H1 (cell line): Measurements from ENCODE around the gene ADRA2C. TPM values are rescaled to one million over a fixed set of nuclear protein-coding genes. Genes with fewer than 3 reads are reported as not detected.

Source experiments
- ATF3 ChIP-seq: IDR thresholded peaks from 2 replicates; pipeline ENCODE4 v1.6.1; 2011; ENCODE audit warnings: low read depth, mild to moderate bottlenecking, low read length; ENCODE audit not compliant: insufficient read depth
- CBX5 ChIP-seq: fragments of 300-800, 300-1000 bp; sonication (generic); IDR thresholded peaks from 2 replicates; pipeline ENCODE4 v1.7.1; 2016; ENCODE audit warnings: antibody characterized with exemption, low read length, low read depth
- CBX8 ChIP-seq: fragments of 300-800, 300-1000 bp; sonication (generic); IDR thresholded peaks from 2 replicates; pipeline ENCODE4 v1.7.1; 2016; ENCODE audit warnings: low read depth, low read length, borderline replicate concordance
- CTCF ChIP-seq, 3 experiments: IDR thresholded peaks; 1 replicate in 2 of 3; 2 replicates in 1 of 3; pipeline versions ENCODE4 v1.5.1 to v1.6.1; 2011; ENCODE audit warnings: low read length in 3 of 3, mild to moderate bottlenecking in 3 of 3, inconsistent platforms in 2 of 3, low read depth in 1 of 3, moderate library complexity in 1 of 3; ENCODE audit not compliant: insufficient read depth in 1 of 3; ENCODE audit errors: control extremely low read depth in 1 of 3
- EZH2 ChIP-seq: fragments of 200-600 bp; sonication (generic); IDR thresholded peaks from 2 replicates; pipeline ENCODE4 v1.7.1; 2012; ENCODE audit warnings: low read depth, mild to moderate bottlenecking, moderate library complexity, low read length, inconsistent platforms; ENCODE audit not compliant: severe bottlenecking
- SP1 ChIP-seq: IDR thresholded peaks from 2 replicates; pipeline ENCODE4 v1.6.1; 2011; ENCODE audit warnings: low read depth, low read length
- polyA plus RNA-seq, 7 experiments: library from polyadenylated mRNA; depleted of rRNA in 3 of 7; stranded (reverse) in 5 of 7; unstranded in 2 of 7; fragments of >200 nt in 5 of 7; fragments of 200-250 nt in 2 of 7; gene quantifications; 1 replicate in 5 of 7; 2 replicates in 1 of 7; 4 replicates in 1 of 7; pipeline versions ENCODE4 v1.2.1 to v1.2.3, GENCODE V29; 2011 to 2013; ENCODE audit warnings: missing spikeins in 2 of 7, mixed read lengths in 2 of 7
- total RNA-seq: library from RNA; stranded (reverse); fragmentation: NEBNext Ultra II Directional; extraction: Animal tissue kit (Norgen Biotek cat#: 25700); gene quantifications from 2 replicates; pipeline ENCODE4 v1.2.1, GENCODE V29; 2021

The ADRA2C gene
- total and polyA plus RNA-seq, 2 of the 8 experiments (the other 6 are each of a cell fraction or from before 2014, with no cell fraction given), result 14.6 to 14.8 TPM

GRCh38 chr4:3766785-3767569 lies 792 bp downstream of the ADRA2C start (continued):
- peak in 2 of 3 experiments; percentile 54 to 66; a peak in 3 of 4 replicates for TF ChIP-seq CTCF (IDR thresholded peaks at IDR 0.05; ENCODE audit: control extremely low read depth in 1 of 3, insufficient read depth in 1 of 3, low read depth in 1 of 3, low read length in 3 of 3)
- TF ChIP-seq CBX8, result no peak
- peak; percentile 44 for TF ChIP-seq EZH2
- TF ChIP-seq ATF3, result no peak
- TF ChIP-seq SP1, result no peak
- no peak for TF ChIP-seq CBX5
